ENCODE results near the gene RAD9A.

The RAD9A gene

GRCh38 chr11:67364783-67365722 is 26.7 kb upstream of the RAD9A start:
- no peak for TF ChIP-seq CTCF (conservative IDR thresholded peaks at IDR 0.05; ENCODE audit: low read length)
- no peak for DNase-seq (ENCODE audit: low read depth)
- H3K4me3 ChIP-seq (ENCODE audit: low read length) = no peak overlapping the region

- TF ChIP-seq CTCF (conservative IDR thresholded peaks at IDR 0.05; ENCODE audit: low read length) = no peak
- no peak overlapping the region for H3K4me3 ChIP-seq (ENCODE audit: low read length)
- no peak for DNase-seq (ENCODE audit: low read depth)
These were observed 25.9 kb upstream of the RAD9A start for GRCh38 chr11:67365736-67366444.

GRCh38 chr11:67366546-67366945 is 25.2 kb upstream of the RAD9A start:
- H3K4me3 ChIP-seq (ENCODE audit: low read length) = no peak overlapping the region

GRCh38 chr11:67366961-67367760 is 24.6 kb upstream of the RAD9A start:
- TF ChIP-seq CTCF (conservative IDR thresholded peaks at IDR 0.05; ENCODE audit: low read length) = no peak
- DNase-seq (ENCODE audit: low read depth) = no peak
- no peak overlapping the region for H3K4me3 ChIP-seq (ENCODE audit: low read length)

More at GRCh38 chr11:67366546-67366945, 25.2 kb upstream of the RAD9A start:
- DNase-seq (ENCODE audit: low read depth) = no peak
- no peak for TF ChIP-seq CTCF (conservative IDR thresholded peaks at IDR 0.05; ENCODE audit: low read length)

GRCh38 chr11:67367761-67368227 is 24.0 kb upstream of the RAD9A start:
- no peak for TF ChIP-seq CTCF (conservative IDR thresholded peaks at IDR 0.05; ENCODE audit: low read length)
- H3K4me3 ChIP-seq (ENCODE audit: low read length) = no peak overlapping the region
- DNase-seq (ENCODE audit: low read depth) = no peak

GRCh38 chr11:67368621-67369020 is 23.2 kb upstream of the RAD9A start:
- TF ChIP-seq CTCF (conservative IDR thresholded peaks at IDR 0.05; ENCODE audit: low read length) = no peak
- DNase-seq (ENCODE audit: low read depth) = no peak
- H3K4me3 ChIP-seq (ENCODE audit: low read length) = no peak overlapping the region

Data from AG10803 (cell line).